ENCODE measurements around the gene CFAP74. TPM values are rescaled to one million over a fixed set of nuclear protein-coding genes. Genes with fewer than 3 reads are reported as not detected.

CFAP74 gene
- total and polyA plus RNA-seq, 7 donors: 0.03 to 0.27 TPM; not detected in 5

DNA sequence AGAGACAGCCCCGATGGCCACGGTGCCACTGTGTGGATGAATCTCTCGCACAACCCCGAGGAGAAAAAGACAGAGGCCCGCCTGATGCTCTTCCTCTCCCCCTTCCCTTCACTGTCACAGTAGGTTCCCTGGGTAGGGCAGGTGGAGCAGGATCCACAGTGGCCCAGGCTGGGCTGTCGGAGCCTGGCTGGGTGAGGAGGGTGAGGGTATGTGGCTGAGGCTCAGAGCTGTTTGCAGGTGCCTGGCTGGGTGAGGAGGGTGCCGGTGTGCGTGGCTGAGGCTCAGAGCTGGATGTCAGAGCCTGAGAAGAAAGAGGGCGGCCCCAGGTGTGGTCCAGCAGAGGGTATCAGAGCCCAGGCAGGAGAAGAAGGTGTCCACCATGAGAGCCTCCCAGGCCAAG lies 2.7 kb downstream of the CFAP74 start:
- Histone ChIP-seq H3K4me1 (peaks cover 0 to 7% (median 3%) of the 10 kb centered on the region in 4 donors), H3K27me3 (peaks cover 18 to 83% (median 51%) of the 10 kb centered on the region in 3 donors), H3K27ac (no peak overlapping the region), H3K36me3 (no peaks in the 10 kb centered on the region), H3K4me3 (no peak overlapping the region), H3K9me3 (no peaks in the 10 kb centered on the region)
- no peak for TF ChIP-seq POLR2AphosphoS5 (IDR thresholded peaks at IDR 0.05)
- no peak for TF ChIP-seq EP300 (IDR thresholded peaks at IDR 0.05)
- no peak for TF ChIP-seq CTCF (IDR thresholded peaks at IDR 0.05)
- no peak for TF ChIP-seq POLR2A (IDR thresholded peaks at IDR 0.05)
- intact Hi-C loops (cut with DNase I): no loop called here
- WGBS, 2 donors: 90 to 93% methylated on average over 9 of the region's 9 CpGs
- DNase-seq: no peak

- peaks cover 18 to 79% (median 49%) of the 10 kb centered on the region in 3 donors for H3K27me3 ChIP-seq
- H3K4me3 ChIP-seq: no peak overlapping the region
- H3K9me3 ChIP-seq: no peaks in the 10 kb centered on the region
- H3K27ac ChIP-seq: no peak overlapping the region
- H3K4me1 ChIP-seq: peaks cover 0 to 7% (median 3%) of the 10 kb centered on the region in 4 donors
- no peaks in the 10 kb centered on the region for H3K36me3 ChIP-seq
- DNase-seq: no peak
- intact Hi-C loops (cut with DNase I): no loop called here
- no peak for TF ChIP-seq POLR2A (IDR thresholded peaks at IDR 0.05)
- TF ChIP-seq CTCF (IDR thresholded peaks at IDR 0.05): no peak
- TF ChIP-seq POLR2AphosphoS5 (IDR thresholded peaks at IDR 0.05): no peak
- no peak for TF ChIP-seq EP300 (IDR thresholded peaks at IDR 0.05)
- 84 to 90% methylated on average over 7 of the region's 7 CpGs for WGBS, 2 donors
Observed at GRCh38 chr1:2000432-2000831, 3.2 kb downstream of the CFAP74 start.

DNA sequence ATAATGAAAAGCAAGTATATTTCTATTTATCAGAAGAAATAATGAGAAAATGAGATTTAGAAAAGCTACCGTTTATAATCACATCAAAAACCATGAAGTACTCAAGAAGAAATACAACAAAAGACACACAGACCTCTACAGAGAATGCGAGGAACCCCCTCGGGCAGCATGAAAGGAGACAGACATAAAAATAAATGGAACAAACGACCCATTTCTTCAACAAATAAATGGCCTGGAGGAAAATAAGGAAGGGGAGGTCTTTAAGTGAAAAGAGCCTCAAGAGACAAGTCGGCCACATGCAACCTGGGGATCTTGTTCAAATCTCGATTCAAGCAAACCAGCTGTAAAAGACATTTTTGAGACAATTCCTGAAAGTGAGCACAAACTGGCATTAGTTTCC lies 6.0 kb downstream of the CFAP74 start:
- no peak overlapping the region for H3K27ac ChIP-seq
- TF ChIP-seq POLR2AphosphoS5 (IDR thresholded peaks at IDR 0.05) (no peak), EP300 (IDR thresholded peaks at IDR 0.05) (no peak), POLR2A (IDR thresholded peaks at IDR 0.05) (no peak), CTCF (IDR thresholded peaks at IDR 0.05) (no peak)
- 67 to 75% methylated on average over 6 of the region's 6 CpGs for WGBS, 2 donors
- H3K4me3 ChIP-seq: no peak overlapping the region
- H3K36me3 ChIP-seq: no peaks in the 10 kb centered on the region
- no peaks in the 10 kb centered on the region for H3K4me1 ChIP-seq
- intact Hi-C loops (cut with DNase I): no loop called here
- no peak for DNase-seq
- peaks cover 0 to 61% (median 32%) of the 10 kb centered on the region in 3 donors for H3K27me3 ChIP-seq
- no peaks in the 10 kb centered on the region for H3K9me3 ChIP-seq

- Histone ChIP-seq H3K4me1 (no peaks in the 10 kb centered on the region), H3K27me3 (peaks cover 0 to 48% (median 25%) of the 10 kb centered on the region in 3 donors), H3K4me3 (no peak overlapping the region), H3K27ac (no peak overlapping the region), H3K9me3 (no peaks in the 10 kb centered on the region), H3K36me3 (no peaks in the 10 kb centered on the region)
- WGBS, 2 donors: 62 to 70% methylated on average over 12 of the region's 12 CpGs
- TF ChIP-seq EP300 (IDR thresholded peaks at IDR 0.05): no peak
- TF ChIP-seq POLR2A (IDR thresholded peaks at IDR 0.05): no peak
- no peak for TF ChIP-seq CTCF (IDR thresholded peaks at IDR 0.05)
- TF ChIP-seq POLR2AphosphoS5 (IDR thresholded peaks at IDR 0.05): no peak
- intact Hi-C loops (cut with DNase I): no loop called here
- DNase-seq: no peak
Observed at GRCh38 chr1:1996207-1996651, 7.4 kb downstream of the CFAP74 start.

- Histone ChIP-seq H3K36me3 (no peaks in the 10 kb centered on the region), H3K4me1 (no peaks in the 10 kb centered on the region), H3K4me3 (no peak overlapping the region), H3K27me3 (peaks cover 0 to 41% (median 15%) of the 10 kb centered on the region in 3 donors), H3K27ac (no peak overlapping the region), H3K9me3 (no peaks in the 10 kb centered on the region)
- WGBS, 2 donors: 66 to 67% methylated on average over 8 of the region's 8 CpGs
- no peak for DNase-seq
- TF ChIP-seq EP300 (IDR thresholded peaks at IDR 0.05): no peak
- no peak for TF ChIP-seq CTCF (IDR thresholded peaks at IDR 0.05)
- TF ChIP-seq POLR2AphosphoS5 (IDR thresholded peaks at IDR 0.05): no peak
- TF ChIP-seq POLR2A (IDR thresholded peaks at IDR 0.05): no peak
- intact Hi-C loops (cut with DNase I): no loop called here
Observed at GRCh38 chr1:1994536-1994935, 9.1 kb downstream of the CFAP74 start.

Measured in sigmoid colon (tissue), 7 donors.